Left colon (tissue), 2 donors: ENCODE data around the gene AVEN. TPM values are rescaled to one million over a fixed set of nuclear protein-coding genes. Genes with fewer than 3 reads are reported as not detected.

Experiments
- ATAC-seq: fragments of 200-7000 bp; cut with Tn5 transposase; one replicate; pipeline ENCODE4 v1.9.1; 2020; ENCODE audit warnings: mild to moderate bottlenecking, moderate library complexity
- DNase-seq, 2 donors: peaks; one replicate each; pipeline ENCODE4 v3.0.0-alpha.2; 2020
- intact Hi-C, 2 donors: fragments of 100-400 bp; cut with DNase I in 1 of 2; cut with micrococcal nuclease in 1 of 2; formaldehyde crosslinking; loops; one replicate each; pipeline versions ENCODE4 v1.11.2 to v1.14.0; 2022; cut with DNase I, micrococcal nuclease
- total RNA-seq, 2 donors: library from RNA; stranded (reverse); fragmentation: NEBNext Ultra II Directional; extraction: Animal tissue kit (Norgen Biotek cat#: 25700); gene quantifications; one replicate each; pipeline ENCODE4 v1.2.1, GENCODE V29; 2021
- donor health status: DM: no; HTN: no; CAD: no.
- donor health status: DM: yes; HTN: yes; CAD: no.

AVEN gene
- total RNA-seq, 2 donors from 2014 or later: 10.3 to 11.4 TPM

DNA sequence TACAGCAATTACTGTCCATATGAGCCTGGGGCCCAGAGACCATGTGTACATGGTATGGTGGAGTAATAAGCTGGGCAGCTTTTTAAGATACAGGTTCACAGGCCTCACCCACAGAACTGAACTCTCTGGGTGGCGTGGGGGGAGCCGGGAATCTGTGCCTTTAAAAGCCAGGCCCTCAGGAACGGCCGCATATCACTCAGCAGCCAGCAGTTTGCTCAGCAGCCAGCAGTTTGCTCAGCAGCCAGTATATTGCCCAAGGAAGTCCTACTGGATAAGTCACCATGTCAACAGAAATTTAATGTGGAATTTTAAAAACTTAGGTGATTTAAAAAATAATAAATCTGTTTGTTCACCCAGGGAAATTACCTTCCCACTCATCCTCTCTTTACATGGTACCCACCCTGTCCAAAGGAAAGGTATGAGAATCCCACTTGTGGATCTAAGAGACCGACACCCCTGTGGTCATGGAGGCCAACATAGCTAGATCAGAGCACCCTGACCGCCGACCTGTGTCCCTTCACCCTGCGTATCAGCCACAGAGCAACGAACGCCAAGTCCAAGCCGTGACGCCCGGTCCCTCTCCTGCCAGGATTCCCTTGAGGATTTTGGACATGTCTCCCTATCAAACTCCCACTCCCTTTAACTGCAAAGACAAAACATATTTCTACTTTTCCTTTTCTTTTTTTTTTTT is 166.4 kb downstream of the AVEN start:
- ATAC-seq (no peak), DNase-seq (no peak)
- intact Hi-C loops: no loop called here

DNA sequence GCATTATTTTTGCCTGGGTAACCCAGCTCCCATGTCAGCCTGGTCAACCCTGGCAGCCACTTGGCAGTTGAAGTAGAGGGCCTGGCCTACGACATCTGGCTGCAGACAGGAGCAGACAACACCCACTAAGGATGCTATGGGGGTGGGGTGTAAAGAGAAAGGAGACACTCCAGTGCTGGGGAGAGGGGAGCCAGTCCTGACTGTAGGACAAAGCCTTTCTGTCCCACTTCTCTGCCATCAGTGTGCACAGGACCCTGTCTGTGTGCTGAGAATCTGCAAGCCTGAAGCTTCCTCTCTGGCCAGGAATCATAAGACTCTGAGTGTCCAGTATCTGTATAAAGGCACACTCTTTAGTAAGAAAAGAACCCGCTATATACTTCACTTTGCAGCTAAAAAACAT is 167.0 kb downstream of the AVEN start:
- no peak for DNase-seq
- intact Hi-C loops: no loop called here
- no peak for ATAC-seq

DNA sequence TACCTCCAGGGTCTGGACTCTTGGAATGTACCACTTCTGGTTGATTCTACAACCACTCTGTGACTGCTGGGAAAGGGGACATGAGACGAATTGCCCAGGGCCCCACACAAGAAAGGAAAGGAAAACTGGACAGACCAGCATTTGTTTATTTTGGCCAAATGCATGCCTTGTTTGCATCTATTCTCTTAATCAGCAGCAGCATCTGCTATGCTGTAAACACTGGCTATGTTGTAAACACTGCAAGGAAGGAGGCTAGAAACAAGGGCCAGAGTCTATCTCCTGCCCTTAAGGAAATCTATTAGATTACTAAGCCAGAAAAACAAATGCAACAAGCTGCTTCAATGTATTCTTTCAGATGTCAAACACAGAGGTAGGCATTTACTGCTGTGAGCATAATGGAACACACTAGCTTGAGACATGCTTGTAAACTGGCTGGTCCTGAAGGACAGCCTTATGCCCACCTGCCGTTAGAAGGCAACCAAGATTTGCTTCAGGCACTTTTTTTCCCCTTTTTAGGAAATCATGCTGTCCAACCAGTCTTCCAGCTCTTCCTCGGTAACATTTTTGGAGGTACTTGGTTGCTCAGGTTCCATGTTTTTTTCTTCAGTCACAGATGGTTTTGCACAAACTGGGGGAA is 172.8 kb downstream of the AVEN start:
- DNase-seq (no peak), ATAC-seq (no peak)
- intact Hi-C loops: no loop called here

DNA sequence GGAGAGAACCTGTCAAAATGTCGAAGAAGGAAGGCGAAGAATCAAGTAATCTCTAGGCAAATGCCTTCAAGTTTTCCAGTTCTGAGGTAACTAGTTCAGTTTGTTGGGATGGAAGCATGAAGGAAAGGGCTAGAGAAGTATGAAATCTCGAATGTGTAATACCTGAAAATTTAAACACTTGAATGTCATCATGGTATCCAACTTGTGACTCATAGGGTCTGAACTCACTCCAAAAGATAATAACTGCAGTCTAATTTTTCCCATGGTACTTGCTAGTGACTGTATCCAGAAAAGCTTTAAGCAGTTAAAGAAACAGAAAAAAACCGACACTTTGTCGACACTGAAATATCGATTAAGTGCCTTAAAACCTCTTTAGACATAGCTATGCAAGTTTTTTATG is 173.6 kb downstream of the AVEN start:
- ATAC-seq (no peak), DNase-seq (no peak)
- intact Hi-C loops: no loop called here

DNA sequence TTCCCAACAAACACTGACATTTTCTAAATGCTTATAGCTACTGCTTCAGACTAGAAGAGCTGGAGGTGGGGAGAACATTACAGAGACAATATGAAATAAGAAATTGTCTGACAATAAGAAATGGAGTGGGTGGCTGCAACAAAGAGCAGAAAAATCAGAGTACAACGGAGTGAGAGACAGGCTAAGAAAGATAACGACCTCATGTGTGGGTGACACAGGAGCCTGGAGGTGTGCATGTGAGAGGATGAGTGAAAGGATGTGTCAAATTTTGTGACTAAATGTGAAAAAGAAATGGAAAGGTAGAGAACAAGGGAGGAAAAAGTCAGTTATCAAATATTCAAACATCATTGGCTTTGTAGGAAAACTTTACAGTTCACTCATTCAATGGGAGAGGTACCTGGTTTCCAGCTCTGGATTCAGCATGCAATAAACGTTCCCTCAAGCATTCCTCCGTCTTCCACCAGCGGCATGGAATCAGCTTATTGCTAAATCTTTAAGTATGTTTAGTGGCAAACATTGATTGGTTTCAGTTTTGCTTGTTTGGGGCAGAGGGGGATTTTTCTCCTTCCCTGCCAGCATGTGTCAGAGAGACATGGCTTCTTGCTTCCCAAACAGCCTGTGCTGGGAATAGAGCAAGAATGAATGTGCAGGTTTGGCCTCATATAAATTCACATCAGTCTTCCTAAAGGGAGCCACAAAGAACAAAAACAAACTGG is 174.5 kb downstream of the AVEN start:
- intact Hi-C loops: no loop called here
- DNase-seq (no peak), ATAC-seq (no peak)

DNA sequence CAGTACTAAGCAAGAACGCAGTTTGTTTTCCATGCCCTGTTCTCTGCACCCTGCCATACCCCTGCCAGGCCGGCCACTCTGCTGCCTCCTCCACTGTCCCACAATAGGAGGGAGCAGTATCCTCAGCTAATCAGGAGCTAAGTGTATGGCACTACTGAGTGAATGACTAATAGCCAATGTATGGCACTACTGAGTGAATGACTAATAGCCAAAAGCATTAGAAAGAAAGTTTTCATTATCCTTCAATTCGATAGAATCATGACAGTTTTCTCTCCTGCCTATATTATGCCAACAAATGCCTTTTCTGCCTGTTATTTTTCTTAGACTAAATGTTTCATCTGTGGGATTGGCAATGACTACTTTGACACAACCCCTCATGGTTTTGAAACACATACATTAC is 178.2 kb downstream of the AVEN start:
- ATAC-seq (no peak), DNase-seq (no peak)
- intact Hi-C loops: no loop called here

DNA sequence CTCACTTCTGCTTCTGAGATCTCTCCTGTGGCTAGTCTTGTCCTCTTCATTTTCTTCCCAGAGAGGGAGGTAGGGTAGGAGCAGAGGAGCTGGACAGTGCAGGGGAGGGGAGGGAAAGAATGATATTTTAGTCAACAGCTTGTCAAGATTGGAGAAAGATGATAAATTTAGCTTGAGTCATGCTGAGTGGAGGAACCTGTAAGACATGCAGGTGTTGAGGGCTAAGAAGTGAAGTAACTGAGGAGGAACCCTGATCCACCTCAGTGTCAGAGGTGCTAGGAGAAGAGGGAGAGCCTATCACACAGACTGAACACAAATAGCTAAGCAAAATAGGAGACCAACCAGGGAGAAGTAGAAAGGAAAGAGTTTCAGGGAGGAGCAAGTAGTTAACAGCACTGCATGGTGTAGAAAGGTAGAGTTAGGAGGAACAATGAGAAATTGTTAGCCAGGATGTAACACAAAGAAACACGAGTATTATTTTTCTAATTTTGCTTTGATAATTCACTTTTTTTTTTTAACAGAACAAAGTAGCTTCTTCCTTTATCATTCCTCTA is 178.9 kb downstream of the AVEN start:
- no peak for ATAC-seq
- no peak for DNase-seq
- intact Hi-C loops: no loop called here

DNA sequence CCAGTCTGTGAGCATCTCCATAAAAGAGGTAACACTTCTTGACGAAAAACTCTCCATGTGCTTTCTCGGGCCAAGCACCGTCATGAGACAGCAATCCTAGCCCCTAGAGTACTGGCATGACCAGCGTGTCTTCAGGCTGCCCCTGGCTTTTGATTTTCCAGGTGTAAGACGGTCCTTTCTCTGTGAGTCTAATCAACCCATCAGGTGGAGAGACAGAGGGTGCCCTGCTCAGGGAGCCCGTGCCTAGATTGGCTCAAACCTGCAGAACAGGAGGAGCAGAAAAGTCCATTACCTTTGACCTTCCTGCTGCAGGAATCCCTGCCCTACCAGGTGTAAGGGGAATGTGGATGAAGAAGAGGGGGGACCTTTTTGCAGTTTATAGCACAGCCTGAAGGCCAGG is 180.2 kb downstream of the AVEN start:
- DNase-seq: no peak
- intact Hi-C loops: no loop called here
- ATAC-seq: no peak

DNA sequence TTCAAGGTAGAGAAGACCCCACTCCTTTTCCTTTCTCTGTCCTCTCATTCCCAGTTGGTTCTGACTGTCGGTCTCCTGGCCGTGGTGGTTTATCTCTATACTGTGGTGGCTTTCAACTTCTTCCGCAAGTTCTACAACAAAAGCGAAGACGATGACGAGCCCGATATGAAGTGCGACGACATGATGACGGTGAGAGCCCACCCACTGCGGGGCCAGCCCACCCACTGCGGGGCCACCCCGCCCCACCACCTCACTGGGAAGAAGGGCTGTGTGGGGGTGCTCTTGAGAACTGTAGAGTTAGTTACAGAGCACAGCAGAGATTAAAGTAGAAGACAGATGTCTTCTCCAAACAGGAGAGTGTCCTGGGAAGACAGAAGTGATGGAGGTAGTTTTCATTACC is 181.3 kb downstream of the AVEN start:
- DNase-seq (no peak), ATAC-seq (no peak)
- intact Hi-C loops: no loop called here

DNA sequence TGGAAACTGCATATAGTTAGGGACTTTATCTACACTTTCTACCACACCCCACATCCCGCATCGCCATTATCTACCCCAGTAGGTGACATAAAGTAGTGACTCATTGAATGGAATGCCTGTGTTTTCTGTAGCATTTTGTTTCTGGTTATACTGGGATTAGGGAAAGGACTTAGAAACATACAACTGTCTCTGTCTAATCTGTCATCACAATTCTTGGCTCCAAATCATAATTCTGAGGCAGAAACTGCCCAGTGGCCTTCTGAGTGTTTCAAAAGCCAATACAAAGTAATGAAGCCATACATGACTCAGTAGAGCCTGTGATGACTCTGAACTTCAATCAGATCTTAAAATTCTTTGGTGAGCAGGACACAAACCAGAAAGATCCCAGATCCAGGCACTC is 186.4 kb downstream of the AVEN start:
- no peak for ATAC-seq
- intact Hi-C loops: no loop called here
- no peak for DNase-seq

DNA sequence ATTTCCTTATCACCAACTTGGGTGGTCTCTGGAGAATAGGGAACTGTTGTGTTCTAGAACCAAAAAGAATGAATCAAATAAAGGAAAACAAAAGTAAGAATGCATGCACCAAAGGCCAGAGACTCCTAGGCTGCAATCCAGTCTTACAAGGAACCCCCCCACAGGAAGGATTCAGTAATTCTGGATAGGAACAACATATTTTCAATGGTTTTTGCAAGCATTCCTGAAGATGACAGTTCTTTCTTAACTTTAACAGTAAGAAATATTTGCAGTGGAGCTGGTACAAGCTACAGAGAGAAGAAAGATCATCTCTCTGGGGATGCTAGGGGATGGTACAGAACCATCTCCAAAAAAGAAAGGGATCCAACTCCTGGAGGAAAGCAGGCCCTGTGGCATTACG is 186.9 kb downstream of the AVEN start:
- no peak for ATAC-seq
- intact Hi-C loops: no loop called here
- DNase-seq: no peak

DNA sequence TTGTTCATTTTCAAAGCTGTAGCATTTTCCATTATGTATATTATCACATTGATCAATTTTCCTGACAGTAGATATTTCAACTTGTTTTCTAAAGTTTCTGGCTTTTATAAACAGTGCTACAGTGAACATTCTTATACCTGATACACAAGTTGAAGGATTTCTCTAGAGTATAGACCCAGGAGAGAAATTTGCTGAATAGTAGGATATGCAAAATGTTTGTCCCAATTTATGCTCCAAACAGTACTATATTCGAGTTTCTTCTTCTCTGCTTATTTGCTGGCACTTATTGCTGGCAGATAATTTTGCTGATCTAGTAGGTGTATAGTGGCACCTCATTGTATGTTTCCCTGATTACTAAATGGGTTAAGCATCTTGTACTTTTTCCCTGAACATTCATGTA is 187.9 kb downstream of the AVEN start:
- intact Hi-C loops: no loop called here
- ATAC-seq (no peak), DNase-seq (no peak)

DNA sequence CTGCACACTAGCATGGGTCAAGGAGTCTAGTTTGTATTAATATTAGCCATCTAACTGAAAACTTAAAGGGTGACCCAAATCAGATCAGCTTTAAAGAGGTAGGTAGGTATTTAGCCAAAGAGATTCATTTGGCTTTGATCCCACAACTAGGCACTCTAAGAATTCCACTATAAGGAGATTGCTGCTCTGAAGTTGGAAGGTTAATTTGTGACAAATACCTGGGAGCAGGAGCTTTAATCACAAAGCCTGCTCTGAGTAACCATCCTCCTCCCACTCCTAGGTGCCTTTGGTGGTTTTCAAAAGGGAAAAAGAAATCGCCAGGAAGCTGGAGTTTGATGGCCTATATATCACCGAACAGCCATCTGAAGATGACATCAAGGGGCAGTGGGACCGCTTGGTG is 191.0 kb downstream of the AVEN start:
- DNase-seq: no peak
- intact Hi-C loops: no loop called here
- no peak for ATAC-seq

DNA sequence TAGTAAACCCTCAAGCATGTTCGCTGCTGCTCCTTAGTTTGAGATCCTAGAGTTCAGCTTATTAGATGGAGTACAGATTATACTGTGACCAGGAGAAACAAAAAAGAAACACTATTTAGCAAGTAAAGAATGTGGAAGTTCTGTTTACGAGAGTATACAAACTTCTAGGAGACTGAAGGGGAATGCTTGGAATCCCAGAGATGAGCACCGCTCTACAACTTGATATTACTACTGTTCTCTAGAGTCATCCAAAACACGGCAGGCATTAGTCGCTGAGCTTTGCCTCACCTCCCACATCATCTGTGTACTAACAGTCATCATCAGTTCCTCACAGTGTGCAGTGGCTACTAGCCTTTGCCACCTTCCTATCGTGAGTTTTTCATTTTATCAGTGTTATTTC is 192.1 kb downstream of the AVEN start:
- intact Hi-C loops: no loop called here
- ATAC-seq: no peak
- no peak for DNase-seq

DNA sequence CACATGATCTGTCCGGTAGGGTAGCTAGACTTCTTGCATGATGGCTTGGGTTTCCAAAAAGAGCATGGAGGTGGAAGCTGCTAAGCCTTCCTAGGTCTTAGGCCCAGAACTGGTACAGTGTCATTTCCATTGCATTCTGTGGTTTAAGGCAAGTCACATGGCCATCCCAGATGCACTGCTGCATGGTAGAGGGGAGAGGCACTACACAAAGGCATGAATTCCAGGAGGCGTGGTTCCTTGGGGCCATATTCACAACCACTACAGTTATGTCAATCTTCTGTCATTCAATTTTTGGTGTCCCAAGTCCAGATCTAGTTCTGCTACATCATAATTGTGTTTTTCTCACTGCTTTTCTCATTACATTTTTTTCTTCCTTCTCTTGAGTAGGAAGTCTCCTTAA is 192.9 kb downstream of the AVEN start:
- DNase-seq (no peak), ATAC-seq (no peak)
- intact Hi-C loops: no loop called here

DNA sequence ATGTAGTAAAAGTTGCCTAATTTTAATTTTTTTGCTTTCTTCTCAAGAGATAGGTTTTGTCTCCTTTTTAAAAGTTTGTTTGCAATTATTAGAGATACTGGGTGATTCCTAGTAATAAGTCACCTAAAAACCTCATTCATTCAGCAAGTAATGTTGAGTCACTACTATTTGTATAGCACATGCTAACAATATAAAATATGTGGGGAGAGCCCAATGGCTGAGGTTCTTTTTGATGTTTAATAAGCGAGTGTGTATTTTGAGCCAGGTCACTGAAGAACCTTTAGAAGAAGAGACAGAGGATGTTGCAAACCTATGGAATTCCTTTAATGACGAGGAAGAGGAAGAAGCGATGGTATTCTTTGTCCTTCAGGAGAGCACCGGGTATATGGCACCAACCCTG is 194.4 kb downstream of the AVEN start:
- intact Hi-C loops: no loop called here
- no peak for ATAC-seq
- no peak for DNase-seq

DNA sequence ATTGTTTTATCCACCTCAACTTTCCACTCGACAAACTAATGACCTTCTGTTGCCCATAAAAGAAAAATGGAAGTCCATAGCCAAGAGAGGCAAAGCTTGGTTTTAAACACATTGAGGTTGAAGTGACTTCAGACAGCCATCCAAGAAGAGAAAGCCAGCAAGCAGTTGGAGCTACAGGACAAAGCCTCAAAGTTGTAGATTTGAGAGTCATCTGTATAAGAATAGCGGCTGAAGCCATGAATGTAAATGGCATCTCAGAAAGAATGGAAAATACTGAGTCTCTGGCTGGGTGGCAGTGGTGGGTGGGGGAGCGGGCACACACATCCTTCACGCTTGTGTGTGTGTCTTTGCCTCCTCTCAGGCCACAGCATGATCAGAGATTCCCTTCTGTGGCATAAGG is 194.8 kb downstream of the AVEN start:
- no peak for ATAC-seq
- intact Hi-C loops: no loop called here
- DNase-seq: no peak

DNA sequence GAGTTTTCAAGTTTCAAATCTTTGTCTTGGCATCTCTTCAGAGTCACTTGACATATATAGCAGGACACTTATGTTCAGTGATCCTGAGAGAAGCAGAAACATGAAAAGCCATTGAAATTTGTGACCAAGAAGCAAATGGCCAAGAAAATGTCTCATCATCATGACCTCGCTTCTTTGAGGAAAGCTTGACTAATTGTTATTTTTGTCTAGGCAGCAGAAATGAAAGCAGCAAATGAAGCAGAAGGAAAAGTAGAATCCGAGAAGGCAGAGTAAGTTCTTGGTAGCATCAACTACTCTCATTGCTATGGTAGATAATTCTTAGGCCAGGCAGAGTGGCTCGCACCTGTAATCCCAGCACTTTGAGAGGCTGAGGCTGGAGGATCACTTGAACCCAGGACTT is 198.4 kb downstream of the AVEN start:
- DNase-seq: no peak
- intact Hi-C loops: no loop called here
- ATAC-seq: no peak

DNA sequence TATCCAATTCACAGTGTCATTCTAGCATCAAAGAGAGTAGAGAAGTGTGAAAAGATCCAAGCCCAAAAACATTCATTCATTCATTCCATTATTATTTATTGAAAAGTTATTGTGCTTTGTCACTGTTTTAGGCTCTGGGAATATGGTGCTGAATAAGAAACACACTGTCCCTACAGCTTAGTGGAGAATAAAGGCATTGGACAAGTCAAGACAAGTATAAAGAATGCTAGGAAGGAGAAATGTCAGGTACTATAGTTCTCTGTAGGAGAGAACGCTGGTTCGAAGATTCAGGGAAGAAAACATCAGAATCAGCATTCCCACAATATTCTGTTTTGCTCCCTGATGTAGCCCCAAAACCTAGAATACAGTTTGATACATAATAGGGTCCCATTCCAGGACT is 199.5 kb downstream of the AVEN start:
- DNase-seq: no peak
- intact Hi-C loops: no loop called here
- no peak for ATAC-seq

DNA sequence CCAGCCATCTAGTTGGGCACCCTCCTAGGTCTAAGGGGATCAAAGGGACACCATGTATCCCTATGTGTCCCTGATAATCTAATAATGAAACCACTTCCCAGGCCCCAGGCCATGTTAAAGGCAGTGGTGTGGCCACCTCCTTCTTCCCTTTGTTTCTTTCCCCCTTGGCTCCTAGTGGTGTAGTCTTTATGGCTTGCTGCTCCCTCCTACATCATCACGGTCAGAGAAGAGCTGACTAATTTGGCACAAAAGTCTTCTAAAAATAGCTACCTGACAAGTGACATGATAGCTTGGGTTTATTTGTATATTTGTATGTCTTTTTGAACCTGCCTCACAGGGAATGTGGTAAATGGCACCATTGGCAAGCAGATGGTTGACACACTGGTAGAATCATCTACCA is 201.7 kb downstream of the AVEN start:
- intact Hi-C loops: no loop called here
- no peak for DNase-seq
- no peak for ATAC-seq
